Measurements from ENCODE around the gene TMEM178A.

Gene TMEM178A

GRCh38 chr2:39693245-39693644 is 27.5 kb downstream of the TMEM178A start:
- no peak for DNase-seq
- H2AK5ac ChIP-seq (ENCODE audit: low read length), result no peak overlapping the region
- no peak overlapping the region for H4K12ac ChIP-seq (ENCODE audit: low read depth, low read length)
- no peak overlapping the region for H3K9ac ChIP-seq (ENCODE audit: low read length)
- no peak overlapping the region for H3K4me3 ChIP-seq (ENCODE audit: low read depth, low read length)
- H3K27ac ChIP-seq (ENCODE audit: low read depth, low read length), result no peak overlapping the region
- H2AFZ ChIP-seq (ENCODE audit: insufficient read depth, low read length, poor library complexity), result no peak overlapping the region
- no peak overlapping the region for H3K4me2 ChIP-seq (ENCODE audit: low read length)
- WGBS (ENCODE audit: extremely low coverage, insufficient coverage, insufficient read length), result no CpG with 5 or more reads among the region's 1 CpG
- peaks cover 7 to 10% of the 10 kb centered on the region in 2 experiments for H3K4me1 ChIP-seq (ENCODE audit: control insufficient read depth in 1 of 2, insufficient read depth in 2 of 2, low read length in 2 of 2)
- H3K18ac ChIP-seq (ENCODE audit: low read length), result no peak overlapping the region
- no peaks in the 10 kb centered on the region for H3K79me2 ChIP-seq (ENCODE audit: control insufficient read depth, insufficient read depth, low read length, poor library complexity)
- no peaks in the 10 kb centered on the region for H3K36me3 ChIP-seq (ENCODE audit: control insufficient read depth in 1 of 2, insufficient read depth in 2 of 2, low read length in 2 of 2)
- H3K23ac ChIP-seq (ENCODE audit: low read length), result no peak overlapping the region
- H4K8ac ChIP-seq (ENCODE audit: low read depth, low read length), result no peak overlapping the region
- no peak overlapping the region for H3K14ac ChIP-seq (ENCODE audit: low read length)
- H4K91ac ChIP-seq (ENCODE audit: low read depth, low read length), result no peak overlapping the region
- peaks cover 2% of the 10 kb centered on the region for H3K79me1 ChIP-seq (ENCODE audit: low read length)
- no peak overlapping the region for H2BK120ac ChIP-seq (ENCODE audit: insufficient read depth, low read length, poor library complexity)
- H3K9me3 ChIP-seq (ENCODE audit: insufficient read depth, low read depth, low read length), result peaks cover 2% of the 10 kb centered on the region
- H2BK5ac ChIP-seq (ENCODE audit: low read depth, low read length, poor library complexity), result peak overlapping the region; percentile 63
- H2BK12ac ChIP-seq (ENCODE audit: low read length), result no peak overlapping the region
- no peaks in the 10 kb centered on the region for H3K27me3 ChIP-seq (ENCODE audit: insufficient read depth, low read length)
- H3K4ac ChIP-seq (ENCODE audit: low read depth, low read length), result no peak overlapping the region

GRCh38 chr2:39696101-39696553 is 30.4 kb downstream of the TMEM178A start:
- H3K4me2 ChIP-seq (ENCODE audit: low read length), result no peak overlapping the region
- no peak overlapping the region for H2BK5ac ChIP-seq (ENCODE audit: low read depth, low read length, poor library complexity)
- H4K91ac ChIP-seq (ENCODE audit: low read depth, low read length), result no peak overlapping the region
- no peak overlapping the region for H2BK120ac ChIP-seq (ENCODE audit: insufficient read depth, low read length, poor library complexity)
- no peak overlapping the region for H4K12ac ChIP-seq (ENCODE audit: low read depth, low read length)
- peaks cover 2% of the 10 kb centered on the region for H3K79me1 ChIP-seq (ENCODE audit: low read length)
- H3K27me3 ChIP-seq (ENCODE audit: insufficient read depth, low read length), result no peaks in the 10 kb centered on the region
- H3K4ac ChIP-seq (ENCODE audit: low read depth, low read length), result no peak overlapping the region
- no peaks in the 10 kb centered on the region for H3K36me3 ChIP-seq (ENCODE audit: control insufficient read depth in 1 of 2, insufficient read depth in 2 of 2, low read length in 2 of 2)
- H3K4me1 ChIP-seq (ENCODE audit: control insufficient read depth in 1 of 2, insufficient read depth in 2 of 2, low read length in 2 of 2), result peaks cover 7 to 10% of the 10 kb centered on the region in 2 experiments
- no peak overlapping the region for H3K18ac ChIP-seq (ENCODE audit: low read length)
- no peak overlapping the region for H2BK12ac ChIP-seq (ENCODE audit: low read length)
- WGBS (ENCODE audit: extremely low coverage, insufficient coverage, insufficient read length), result no CpG with 5 or more reads among the region's 4 CpGs
- DNase-seq, result peak in 1 of 2 donors; percentile 28
- H3K79me2 ChIP-seq (ENCODE audit: control insufficient read depth, insufficient read depth, low read length, poor library complexity), result no peaks in the 10 kb centered on the region
- H3K9me3 ChIP-seq (ENCODE audit: insufficient read depth, low read depth, low read length), result no peaks in the 10 kb centered on the region
- no peak overlapping the region for H3K23ac ChIP-seq (ENCODE audit: low read length)
- H2AK5ac ChIP-seq (ENCODE audit: low read length), result no peak overlapping the region
- H3K14ac ChIP-seq (ENCODE audit: low read length), result no peak overlapping the region
- H4K8ac ChIP-seq (ENCODE audit: low read depth, low read length), result no peak overlapping the region
- no peak overlapping the region for H2AFZ ChIP-seq (ENCODE audit: insufficient read depth, low read length, poor library complexity)
- no peak overlapping the region for H3K4me3 ChIP-seq (ENCODE audit: low read depth, low read length)
- H3K27ac ChIP-seq (ENCODE audit: low read depth, low read length), result no peak overlapping the region
- H3K9ac ChIP-seq (ENCODE audit: low read length), result no peak overlapping the region

- no peaks in the 10 kb centered on the region for H3K36me3 ChIP-seq (ENCODE audit: control insufficient read depth in 1 of 2, insufficient read depth in 2 of 2, low read length in 2 of 2)
- H3K23ac ChIP-seq (ENCODE audit: low read length), result no peak overlapping the region
- H3K4ac ChIP-seq (ENCODE audit: low read depth, low read length), result no peak overlapping the region
- no peak overlapping the region for H3K9ac ChIP-seq (ENCODE audit: low read length)
- H2AK5ac ChIP-seq (ENCODE audit: low read length), result no peak overlapping the region
- no peak overlapping the region for H2BK120ac ChIP-seq (ENCODE audit: insufficient read depth, low read length, poor library complexity)
- no peak overlapping the region for H3K4me2 ChIP-seq (ENCODE audit: low read length)
- H2BK12ac ChIP-seq (ENCODE audit: low read length), result no peak overlapping the region
- H3K18ac ChIP-seq (ENCODE audit: low read length), result no peak overlapping the region
- H2BK5ac ChIP-seq (ENCODE audit: low read depth, low read length, poor library complexity), result no peak overlapping the region
- no peak overlapping the region for H3K4me3 ChIP-seq (ENCODE audit: low read depth, low read length)
- H3K79me2 ChIP-seq (ENCODE audit: control insufficient read depth, insufficient read depth, low read length, poor library complexity), result no peaks in the 10 kb centered on the region
- peaks cover 2% of the 10 kb centered on the region for H3K79me1 ChIP-seq (ENCODE audit: low read length)
- H2AFZ ChIP-seq (ENCODE audit: insufficient read depth, low read length, poor library complexity), result no peak overlapping the region
- H3K14ac ChIP-seq (ENCODE audit: low read length), result no peak overlapping the region
- no peak overlapping the region for H4K91ac ChIP-seq (ENCODE audit: low read depth, low read length)
- no peak for DNase-seq
- H3K27me3 ChIP-seq (ENCODE audit: insufficient read depth, low read length), result no peaks in the 10 kb centered on the region
- H4K12ac ChIP-seq (ENCODE audit: low read depth, low read length), result no peak overlapping the region
- WGBS (ENCODE audit: extremely low coverage, insufficient coverage, insufficient read length), result no CpG with 5 or more reads among the region's 1 CpG
- no peak overlapping the region for H4K8ac ChIP-seq (ENCODE audit: low read depth, low read length)
- H3K9me3 ChIP-seq (ENCODE audit: insufficient read depth, low read depth, low read length), result no peaks in the 10 kb centered on the region
- peaks cover 7 to 10% of the 10 kb centered on the region in 2 experiments for H3K4me1 ChIP-seq (ENCODE audit: control insufficient read depth in 1 of 2, insufficient read depth in 2 of 2, low read length in 2 of 2)
- H3K27ac ChIP-seq (ENCODE audit: low read depth, low read length), result no peak overlapping the region
These were observed 31.1 kb downstream of the TMEM178A start for GRCh38 chr2:39696838-39697237.

GRCh38 chr2:39697454-39697853 is 31.7 kb downstream of the TMEM178A start:
- no peaks in the 10 kb centered on the region for H3K36me3 ChIP-seq (ENCODE audit: control insufficient read depth in 1 of 2, insufficient read depth in 2 of 2, low read length in 2 of 2)
- no CpG with 5 or more reads among the region's 2 CpGs for whole genome bisulfite sequencing (ENCODE audit: extremely low coverage, insufficient coverage, insufficient read length)
- no peak overlapping the region for H4K12ac ChIP-seq (ENCODE audit: low read depth, low read length)
- H4K8ac ChIP-seq (ENCODE audit: low read depth, low read length), result no peak overlapping the region
- no peak overlapping the region for H3K4me2 ChIP-seq (ENCODE audit: low read length)
- no peak overlapping the region for H2AFZ ChIP-seq (ENCODE audit: insufficient read depth, low read length, poor library complexity)
- H3K79me1 ChIP-seq (ENCODE audit: low read length), result peaks cover 2% of the 10 kb centered on the region
- H3K9me3 ChIP-seq (ENCODE audit: insufficient read depth, low read depth, low read length), result no peaks in the 10 kb centered on the region
- no peak overlapping the region for H2AK5ac ChIP-seq (ENCODE audit: low read length)
- H3K27me3 ChIP-seq (ENCODE audit: insufficient read depth, low read length), result no peaks in the 10 kb centered on the region
- no peak for DNase-seq
- no peak overlapping the region for H3K4ac ChIP-seq (ENCODE audit: low read depth, low read length)
- H3K18ac ChIP-seq (ENCODE audit: low read length), result no peak overlapping the region
- no peak overlapping the region for H3K23ac ChIP-seq (ENCODE audit: low read length)
- peaks cover 7 to 10% of the 10 kb centered on the region in 2 experiments for H3K4me1 ChIP-seq (ENCODE audit: control insufficient read depth in 1 of 2, insufficient read depth in 2 of 2, low read length in 2 of 2)
- no peak overlapping the region for H2BK5ac ChIP-seq (ENCODE audit: low read depth, low read length, poor library complexity)
- no peak overlapping the region for H2BK12ac ChIP-seq (ENCODE audit: low read length)
- no peak overlapping the region for H3K4me3 ChIP-seq (ENCODE audit: low read depth, low read length)
- no peak overlapping the region for H3K27ac ChIP-seq (ENCODE audit: low read depth, low read length)
- H4K91ac ChIP-seq (ENCODE audit: low read depth, low read length), result no peak overlapping the region
- H3K9ac ChIP-seq (ENCODE audit: low read length), result no peak overlapping the region
- no peak overlapping the region for H2BK120ac ChIP-seq (ENCODE audit: insufficient read depth, low read length, poor library complexity)
- no peaks in the 10 kb centered on the region for H3K79me2 ChIP-seq (ENCODE audit: control insufficient read depth, insufficient read depth, low read length, poor library complexity)
- no peak overlapping the region for H3K14ac ChIP-seq (ENCODE audit: low read length)
